HEK293T (cell line): ENCODE results near the gene DPEP3.

Experiments
- CTCF ChIA-PET: fragments of 350-600 bp; formaldehyde crosslinking; extraction: SDS; loops from one replicate; lab custom pipeline; 2021; ENCODE audit warnings: antibody characterized with exemption, inconsistent platforms; lab: Yijun Ruan, JAX
- POLR2A ChIA-PET: fragments of 350-600 bp; formaldehyde crosslinking; extraction: SDS; loops from one replicate; lab custom pipeline; 2020; ENCODE audit warnings: antibody characterized with exemption, inconsistent platforms; lab: Yijun Ruan, JAX
- DNase-seq: peaks from one replicate; pipeline ENCODE4 v3.0.0; 2012; ENCODE audit warnings: mixed read lengths; ENCODE audit errors: extremely low spot score
- ARNT ChIP-seq: fragments of 450-650 bp; IDR thresholded peaks from 2 replicates; pipeline ENCODE4 v1.6.1; 2017; ENCODE audit warnings: mild to moderate bottlenecking
- BHLHE40 ChIP-seq: fragments of 450-650 bp; IDR thresholded peaks from 2 replicates; pipeline ENCODE4 v1.6.1; 2016; ENCODE audit warnings: mild to moderate bottlenecking, moderate library complexity, borderline replicate concordance
- CTBP1 ChIP-seq: fragments of 450-650 bp; IDR thresholded peaks from 2 replicates; pipeline ENCODE4 v1.6.1; 2016; ENCODE audit warnings: borderline replicate concordance
- ELF4 ChIP-seq: fragments of 450-650 bp; IDR thresholded peaks from 2 replicates; pipeline ENCODE4 v1.6.1; 2017; ENCODE audit warnings: antibody characterized with exemption
- FOXA1 ChIP-seq: fragments of 450-650 bp; IDR thresholded peaks from 2 replicates; pipeline ENCODE4 v1.6.1; 2016; ENCODE audit warnings: mild to moderate bottlenecking
- FOXK2 ChIP-seq: fragments of 450-650 bp; IDR thresholded peaks from 2 replicates; pipeline ENCODE4 v1.6.1; 2016; ENCODE audit warnings: mild to moderate bottlenecking
- FOXM1 ChIP-seq: fragments of 450-650 bp; IDR thresholded peaks from 2 replicates; pipeline ENCODE4 v1.6.1; 2017; ENCODE audit warnings: mild to moderate bottlenecking, borderline replicate concordance
- HDGF ChIP-seq: fragments of 450-650 bp; IDR thresholded peaks from 2 replicates; pipeline ENCODE4 v1.6.1; 2017; ENCODE audit warnings: antibody characterized with exemption, borderline replicate concordance
- L3MBTL2 ChIP-seq: fragments of 450-650 bp; conservative IDR thresholded peaks from 2 replicates; pipeline ENCODE4 v1.6.1; 2016; ENCODE audit warnings: mild to moderate bottlenecking
- LEF1 ChIP-seq: fragments of 450-650 bp; IDR thresholded peaks from 2 replicates; pipeline ENCODE4 v1.6.1; 2017; ENCODE audit warnings: mild to moderate bottlenecking, borderline replicate concordance
- NFRKB ChIP-seq: fragments of 450-650 bp; IDR thresholded peaks from 2 replicates; pipeline ENCODE4 v1.6.1; 2016; ENCODE audit warnings: mild to moderate bottlenecking, moderate library complexity
- PKNOX1 ChIP-seq: fragments of 450-650 bp; IDR thresholded peaks from 2 replicates; pipeline ENCODE4 v1.6.1; 2016
- SP1 ChIP-seq: fragments of 450-650 bp; IDR thresholded peaks from 2 replicates; pipeline ENCODE4 v1.6.1; 2017
- SUZ12 ChIP-seq: fragments of 450-650 bp; IDR thresholded peaks from 2 replicates; pipeline ENCODE4 v1.6.1; 2016; ENCODE audit warnings: mild to moderate bottlenecking
- TARDBP ChIP-seq: fragments of 450-650 bp; IDR thresholded peaks from 2 replicates; pipeline ENCODE4 v1.6.1; 2016
- ZNF384 ChIP-seq: fragments of 450-650 bp; IDR thresholded peaks from 2 replicates; pipeline ENCODE4 v1.6.1; 2016

DPEP3 gene

GRCh38 chr16:67987460-67988160 lies 7.3 kb upstream of the DPEP3 start:
- ChIA-PET POLR2A (interaction anchor here (1.2 kb wide), 1 partner anchor 52 kb away, joined by 4 read pairs; no protein-coding TSS in a partner anchor), CTCF (no interaction called here)
- TF ChIP-seq SP1 (no peak), TARDBP (no peak), CTBP1 (no peak), LEF1 (no peak)
- no peak for DNase-seq

GRCh38 chr16:67986949-67987348 lies 6.7 kb upstream of the DPEP3 start:
- no peak for DNase-seq
- CTCF ChIA-PET: no interaction called here
- TF ChIP-seq SP1 (no peak), ARNT (no peak), NFRKB (no peak), HDGF (no peak), ELF4 (no peak)
- POLR2A ChIA-PET: interaction anchor here (0.6 kb wide), 1 partner anchor 251 kb away, joined by 3 read pairs; no protein-coding TSS in a partner anchor

- POLR2A ChIA-PET: no interaction called here
- CTCF ChIA-PET: no interaction called here
- no peak for DNase-seq
- no peak for TF ChIP-seq ZNF384
These were observed 1.9 kb upstream of the DPEP3 start for GRCh38 chr16:67982011-67982696.

- POLR2A ChIA-PET: no interaction called here
- no peak for TF ChIP-seq FOXK2
- TF ChIP-seq CTBP1: no peak
- TF ChIP-seq ZNF384: no peak
- DNase-seq: no peak
- CTCF ChIA-PET: interaction anchor here (0.7 kb wide), 1 partner anchor 12 kb away, joined by 3 read pairs; no protein-coding TSS in a partner anchor
These were observed 2.7 kb downstream of the DPEP3 start for GRCh38 chr16:67977469-67978227.

GRCh38 chr16:67977005-67977404 lies 3.3 kb downstream of the DPEP3 start:
- TF ChIP-seq FOXK2 (no peak), HDGF (no peak), PKNOX1 (no peak), FOXM1 (no peak), ARNT (no peak), ELF4 (no peak), SUZ12 (no peak), SP1 (no peak), TARDBP (no peak), FOXA1 (no peak), BHLHE40 (no peak), L3MBTL2 (no peak), LEF1 (no peak), CTBP1 (no peak), ZNF384 (no peak), NFRKB (no peak)
- DNase-seq: no peak
- POLR2A ChIA-PET: no interaction called here
- CTCF ChIA-PET: no interaction called here

- ChIA-PET CTCF (no interaction called here), POLR2A (no interaction called here)
- TF ChIP-seq SP1 (no peak), NFRKB (no peak), FOXK2 (no peak), ZNF384 (no peak), SUZ12 (no peak), CTBP1 (no peak), LEF1 (no peak), HDGF (no peak), ELF4 (no peak), FOXA1 (no peak), BHLHE40 (no peak), L3MBTL2 (no peak), TARDBP (no peak), PKNOX1 (no peak), FOXM1 (no peak), ARNT (no peak)
- no peak for DNase-seq
These were observed 4.1 kb downstream of the DPEP3 start for GRCh38 chr16:67976205-67976604.
